Adipocyte (in vitro differentiated cells): ENCODE results near the gene ITGA1.
"Not testable (repeated sequence)": the region's sequence is repeated elsewhere in the genome, so short reads cannot be mapped to it uniquely, and the experiment has no call there.

ENCODE experiments used
- DNase-seq: peaks from one replicate; pipeline ENCODE4 v3.0.0-alpha.2; 2015; ENCODE audit warnings: low read depth
- H3K27me3 ChIP-seq: replicated peaks from 2 replicates; pipeline ENCODE4 v1.7.0; 2013; ENCODE audit warnings: mild to moderate bottlenecking, low read length, moderate library complexity; ENCODE audit not compliant: control insufficient read depth, insufficient read depth
- H3K36me3 ChIP-seq: 2 replicates; pipeline ENCODE4 v1.7.0; 2013; ENCODE audit warnings: low read length, mild to moderate bottlenecking, moderate library complexity; ENCODE audit not compliant: control insufficient read depth, insufficient read depth, severe bottlenecking
- H3K4me1 ChIP-seq: 2 replicates; pipeline ENCODE4 v1.7.0; 2013; ENCODE audit warnings: mild to moderate bottlenecking, low read length, moderate library complexity; ENCODE audit not compliant: control insufficient read depth, insufficient read depth
- H3K4me3 ChIP-seq: 2 replicates; pipeline ENCODE4 v1.7.0; 2013; ENCODE audit warnings: mild to moderate bottlenecking, low read length, moderate library complexity
- H3K9ac ChIP-seq: 2 replicates; pipeline ENCODE4 v1.7.0; 2013; ENCODE audit warnings: mild to moderate bottlenecking, low read length, moderate library complexity
- H3K9me3 ChIP-seq: 2 replicates; pipeline ENCODE4 v1.7.0; 2013; ENCODE audit warnings: mild to moderate bottlenecking, low read length, moderate library complexity; ENCODE audit not compliant: control insufficient read depth

ITGA1 gene

DNA sequence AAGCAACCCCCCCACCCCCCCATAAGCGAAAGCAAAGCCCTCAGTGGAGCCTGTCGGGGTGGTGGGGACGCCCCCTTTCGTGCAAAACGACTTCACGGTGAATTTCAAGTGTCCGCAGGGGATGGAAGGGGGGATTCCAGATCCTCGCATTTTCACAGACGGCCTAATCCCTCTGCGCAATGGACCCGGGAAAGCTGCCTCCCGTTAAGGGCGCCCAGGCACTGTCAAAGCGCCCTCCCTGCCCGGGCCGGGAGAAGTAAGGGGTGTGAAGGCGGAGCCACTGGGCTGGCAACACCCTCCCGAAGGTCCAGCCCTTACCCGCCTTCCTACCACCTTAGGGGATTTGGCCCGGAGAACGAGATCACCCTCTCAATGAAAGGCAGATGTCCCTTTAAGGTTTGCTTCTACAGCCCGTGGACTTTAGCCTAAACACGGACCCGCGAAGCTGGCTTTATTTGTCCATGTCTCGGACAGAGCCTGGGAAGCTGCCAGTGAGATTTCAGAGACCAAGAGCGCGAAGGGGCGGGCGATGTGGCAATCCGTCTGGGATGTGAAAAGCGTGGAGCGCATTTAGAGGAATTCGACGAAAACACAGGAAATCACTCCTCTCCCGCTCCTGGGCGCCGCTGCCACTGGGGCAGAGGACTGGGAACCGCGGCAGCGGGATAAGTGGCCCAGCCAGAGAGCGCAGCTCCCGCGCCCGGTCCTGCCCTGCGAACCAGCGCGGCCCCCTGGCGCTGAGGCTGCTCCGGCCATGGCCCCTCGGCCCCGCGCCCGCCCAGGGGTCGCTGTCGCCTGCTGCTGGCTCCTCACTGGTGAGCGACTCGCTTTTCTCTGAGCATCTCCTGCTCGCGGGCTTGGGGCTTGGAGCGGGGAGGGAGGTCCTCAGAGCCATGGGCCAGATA is at the start of gene ITGA1, which contains the start of gene PELO:
Gene ITGA1, plus strand, starts transcription at position 317 of the 905 bp plus-strand sequence. Its CDS starts 438 bp downstream, at position 755.
Gene PELO, plus strand, starts transcription at position 317 of the 905 bp plus-strand sequence. CDS start 12,479 bp downstream, outside the sequence.
- Histone ChIP-seq H3K9ac (peak within 1 kb of the TSS; percentile 85), H3K4me3 (peak within 1 kb of the TSS; percentile 91), H3K9me3 (no peaks in the 10 kb centered on the region), H3K36me3 (no peaks in the 10 kb centered on the region), H3K27me3 (no peaks in the 10 kb centered on the region), H3K4me1 (peaks cover 35% of the 10 kb centered on the region)
- DNase-seq, result peak; percentile 95

DNA sequence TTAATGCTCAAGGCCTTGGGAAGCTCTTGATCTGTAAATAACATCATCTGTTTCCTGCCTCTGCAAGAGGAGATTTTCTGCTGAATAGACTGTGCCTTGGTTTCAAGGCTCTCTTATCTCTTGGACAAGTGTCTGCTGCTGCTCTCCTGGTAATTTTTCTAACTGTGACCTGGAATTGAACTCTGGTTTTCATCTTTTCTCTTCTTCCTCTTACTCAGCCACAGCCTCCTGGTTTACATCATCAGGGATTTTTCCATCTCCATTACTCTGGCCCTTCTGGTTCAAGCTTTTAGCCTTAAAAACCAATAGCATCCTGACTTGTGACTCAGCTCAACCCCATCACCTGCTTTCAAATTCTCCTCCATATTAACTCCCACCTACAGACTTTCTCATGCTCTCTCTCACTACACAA is 49.6 kb upstream of the ITGA1 start:
- H3K36me3 ChIP-seq, result no peaks in the 10 kb centered on the region
- no peak for DNase-seq

DNA sequence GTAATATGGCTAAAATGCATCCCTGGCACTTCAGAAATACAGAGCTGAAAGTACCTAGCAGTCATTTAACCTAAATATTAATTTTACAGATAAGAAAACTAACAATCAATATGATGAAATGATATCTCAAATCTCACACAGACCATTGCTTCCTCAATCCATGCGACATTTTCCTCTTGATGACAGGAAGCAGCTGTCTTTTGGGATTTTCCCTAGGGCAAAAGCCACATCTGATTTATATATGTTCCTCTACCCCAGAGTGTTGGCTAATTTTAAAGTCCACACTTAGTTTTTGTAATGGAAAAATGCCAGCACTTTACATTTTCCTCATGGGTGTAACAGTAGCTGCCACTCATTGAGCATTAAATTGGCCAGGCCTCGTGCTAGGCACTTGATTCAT is 47.7 kb upstream of the ITGA1 start:
- Histone ChIP-seq H3K4me3 (no peak overlapping the region), H3K36me3 (no peaks in the 10 kb centered on the region), H3K9me3 (no peaks in the 10 kb centered on the region), H3K9ac (no peak overlapping the region), H3K27me3 (no peaks in the 10 kb centered on the region), H3K4me1 (peaks cover 11% of the 10 kb centered on the region)
- no peak for DNase-seq

More for the DNA sequence above, 49.6 kb upstream of the ITGA1 start:
- no peak overlapping the region for H3K4me3 ChIP-seq
- H3K9me3 ChIP-seq, result no peaks in the 10 kb centered on the region
- H3K27me3 ChIP-seq, result no peaks in the 10 kb centered on the region
- H3K9ac ChIP-seq, result no peak overlapping the region
- H3K4me1 ChIP-seq, result no peaks in the 10 kb centered on the region

GRCh38 chr5:52743012-52743411 is 44.7 kb upstream of the ITGA1 start:
- H3K27me3 ChIP-seq, result no peaks in the 10 kb centered on the region
- no peak overlapping the region for H3K9ac ChIP-seq
- no peak for DNase-seq
- no peaks in the 10 kb centered on the region for H3K36me3 ChIP-seq
- peaks cover 23% of the 10 kb centered on the region for H3K4me1 ChIP-seq
- no peak overlapping the region for H3K4me3 ChIP-seq
- H3K9me3 ChIP-seq, result no peaks in the 10 kb centered on the region

GRCh38 chr5:52743529-52743928 is 44.2 kb upstream of the ITGA1 start:
- no peak overlapping the region for H3K4me3 ChIP-seq
- H3K27me3 ChIP-seq, result no peaks in the 10 kb centered on the region
- peaks cover 23% of the 10 kb centered on the region for H3K4me1 ChIP-seq
- no peak overlapping the region for H3K9ac ChIP-seq
- no peaks in the 10 kb centered on the region for H3K36me3 ChIP-seq
- H3K9me3 ChIP-seq, result no peaks in the 10 kb centered on the region
- DNase-seq, result no peak

GRCh38 chr5:52743970-52744369 is 43.7 kb upstream of the ITGA1 start:
- H3K4me3 ChIP-seq, result no peak overlapping the region
- H3K36me3 ChIP-seq, result no peaks in the 10 kb centered on the region
- no peaks in the 10 kb centered on the region for H3K9me3 ChIP-seq
- H3K9ac ChIP-seq, result no peak overlapping the region
- no peaks in the 10 kb centered on the region for H3K27me3 ChIP-seq
- peaks cover 23% of the 10 kb centered on the region for H3K4me1 ChIP-seq
- DNase-seq, result peak; percentile 31

DNA sequence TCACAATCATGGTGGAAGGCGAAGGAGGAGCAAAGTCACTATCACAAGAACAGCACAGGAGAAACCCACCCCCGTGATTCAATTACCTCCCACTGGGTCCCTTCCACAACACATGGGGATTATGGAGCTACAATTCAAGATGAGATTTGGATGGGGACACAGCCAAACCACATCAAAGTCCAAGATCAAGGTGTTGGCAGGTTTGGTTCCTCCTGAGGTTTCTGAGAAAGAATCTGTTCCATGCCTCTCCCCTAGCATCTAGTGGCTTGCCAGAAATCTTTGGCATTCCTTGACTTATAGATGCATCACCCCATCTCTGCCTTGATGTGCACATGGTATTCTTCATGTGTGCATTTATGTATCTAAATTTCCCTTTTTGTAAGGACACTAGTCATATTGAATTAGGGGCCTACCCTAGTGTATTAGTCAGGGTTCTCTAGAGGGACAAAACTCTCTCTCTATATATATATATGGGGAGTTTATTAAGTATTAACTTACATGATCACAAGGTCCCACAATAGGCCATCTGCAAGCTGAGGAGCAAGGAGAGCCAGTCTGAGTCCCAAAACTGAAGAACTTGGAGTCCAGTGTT is 42.8 kb upstream of the ITGA1 start:
- H3K9ac ChIP-seq, H3K27me3 ChIP-seq, H3K9me3 ChIP-seq, H3K4me3 ChIP-seq, H3K36me3 ChIP-seq, DNase-seq: not testable (repeated sequence)
- peaks cover 23% of the 10 kb centered on the region for H3K4me1 ChIP-seq

GRCh38 chr5:52746539-52746938 is 41.2 kb upstream of the ITGA1 start:
- Histone ChIP-seq H3K36me3 (no peaks in the 10 kb centered on the region), H3K9ac (no peak overlapping the region), H3K9me3 (no peaks in the 10 kb centered on the region), H3K4me3 (no peak overlapping the region), H3K4me1 (peaks cover 23% of the 10 kb centered on the region), H3K27me3 (no peaks in the 10 kb centered on the region)
- peak; percentile 78 for DNase-seq

DNA sequence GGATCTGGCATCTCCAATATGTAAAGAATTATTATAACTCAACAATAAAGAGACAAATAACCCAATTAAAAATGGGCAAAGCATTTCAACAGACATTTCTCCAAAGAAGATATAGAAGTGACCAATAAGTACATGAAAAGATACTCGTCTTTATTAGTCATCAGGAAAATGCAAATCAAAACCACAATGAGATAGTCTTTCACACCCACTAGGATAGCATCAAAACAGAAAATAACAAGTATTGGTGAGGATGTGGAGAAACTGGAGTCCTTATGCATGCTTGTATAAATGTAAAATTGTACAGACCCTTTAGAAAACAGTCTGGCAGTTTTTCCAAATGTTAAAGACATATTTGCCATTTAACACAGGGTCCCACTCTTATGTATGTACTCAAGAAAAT is 39.1 kb upstream of the ITGA1 start:
- DNase-seq, result no peak
- no peaks in the 10 kb centered on the region for H3K9me3 ChIP-seq
- H3K4me3 ChIP-seq, result no peak overlapping the region

DNA sequence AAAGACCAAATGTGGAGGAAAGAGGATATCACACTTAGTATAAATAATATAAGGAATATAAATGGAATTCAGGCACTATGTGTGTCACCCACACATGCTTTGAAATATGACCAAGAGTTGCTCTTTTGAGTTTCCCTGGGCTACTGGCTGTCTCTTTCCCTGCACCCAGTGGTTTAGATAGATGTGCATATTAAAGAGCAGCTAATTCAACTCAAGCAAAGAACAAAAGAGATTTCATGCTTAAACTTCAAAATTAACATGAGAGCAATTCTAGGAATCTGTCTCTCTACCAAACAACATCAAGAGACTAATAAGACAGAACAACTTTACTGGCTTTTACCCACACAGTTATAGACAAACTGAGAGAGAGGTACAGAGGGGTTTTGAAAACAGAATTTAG is 38.0 kb upstream of the ITGA1 start:
- no peak overlapping the region for H3K9ac ChIP-seq

More for the DNA sequence above, 39.1 kb upstream of the ITGA1 start:
- H3K4me1 ChIP-seq, result peaks cover 20% of the 10 kb centered on the region
- no peaks in the 10 kb centered on the region for H3K27me3 ChIP-seq
- no peak overlapping the region for H3K9ac ChIP-seq
- no peaks in the 10 kb centered on the region for H3K36me3 ChIP-seq

DNA sequence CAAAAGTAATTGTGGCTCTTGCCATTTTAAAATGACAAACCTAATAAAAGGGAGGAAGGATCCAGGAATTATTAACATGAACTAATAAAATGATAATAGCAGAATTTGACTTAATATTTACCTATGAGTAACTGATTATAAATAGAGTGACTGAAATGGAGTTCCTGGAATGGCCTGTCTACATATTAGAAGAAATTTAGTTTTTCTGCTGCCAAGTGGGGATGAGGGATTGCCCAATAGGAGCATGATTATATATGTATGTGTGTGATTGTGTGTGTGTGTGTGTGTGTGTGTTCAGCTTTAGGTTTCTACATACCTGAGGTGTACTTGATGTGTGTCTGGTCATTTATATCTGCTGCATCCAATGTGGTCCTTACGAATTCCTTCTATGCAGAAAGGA is 36.6 kb upstream of the ITGA1 start:
- peak; percentile 41 for DNase-seq
- H3K9ac ChIP-seq, result no peak overlapping the region
- H3K9me3 ChIP-seq, result no peaks in the 10 kb centered on the region
- no peaks in the 10 kb centered on the region for H3K36me3 ChIP-seq
- H3K4me1 ChIP-seq, result peaks cover 9% of the 10 kb centered on the region
- no peak overlapping the region for H3K4me3 ChIP-seq
- H3K27me3 ChIP-seq, result no peaks in the 10 kb centered on the region

More for the DNA sequence above, 38.0 kb upstream of the ITGA1 start:
- H3K36me3 ChIP-seq, result no peaks in the 10 kb centered on the region
- no peaks in the 10 kb centered on the region for H3K9me3 ChIP-seq
- no peak overlapping the region for H3K4me3 ChIP-seq
- H3K4me1 ChIP-seq, result peaks cover 12% of the 10 kb centered on the region
- H3K27me3 ChIP-seq, result no peaks in the 10 kb centered on the region
- no peak for DNase-seq
